H9 (cell line): ENCODE results near the gene NOS3. TPM values are rescaled to one million over a fixed set of nuclear protein-coding genes. Genes with fewer than 3 reads are reported as not detected.

Source experiments
- DNase-seq: peaks from one replicate; pipeline ENCODE4 v3.0.0-alpha.2; 2017
- H2AFZ ChIP-seq: one replicate; pipeline ENCODE4 v1.6.1; 2013; ENCODE audit warnings: mild to moderate bottlenecking, low read length, control low read depth, moderate library complexity
- H2AK5ac ChIP-seq: 2 replicates; pipeline ENCODE4 v1.6.1; 2013; ENCODE audit warnings: low read length, control low read depth, mixed read lengths; ENCODE audit not compliant: insufficient read length
- H2BK120ac ChIP-seq: one replicate; pipeline ENCODE4 v1.6.1; 2013; ENCODE audit warnings: low read depth, mild to moderate bottlenecking, low read length, control low read depth, inconsistent platforms; ENCODE audit not compliant: poor library complexity, severe bottlenecking
- H2BK12ac ChIP-seq: 2 replicates; pipeline ENCODE4 v1.6.1; 2013; ENCODE audit warnings: low read length, control low read depth, mixed read lengths, low read depth; ENCODE audit not compliant: insufficient read length
- H2BK15ac ChIP-seq: 2 replicates; pipeline ENCODE4 v1.6.1; 2013; ENCODE audit warnings: low read depth, low read length, control low read depth
- H2BK20ac ChIP-seq: one replicate; pipeline ENCODE4 v1.6.1; 2013; ENCODE audit warnings: low read depth, mild to moderate bottlenecking, low read length, control low read depth, inconsistent platforms; ENCODE audit not compliant: poor library complexity, severe bottlenecking
- H2BK5ac ChIP-seq: 2 replicates; pipeline ENCODE4 v1.6.1; 2013; ENCODE audit warnings: low read length, control low read depth, mixed read lengths; ENCODE audit not compliant: insufficient read length
- H3K14ac ChIP-seq: 2 replicates; pipeline ENCODE4 v1.6.1; 2013; ENCODE audit warnings: low read length, control low read depth; ENCODE audit not compliant: insufficient read depth
- H3K18ac ChIP-seq: 2 replicates; pipeline ENCODE4 v1.6.1; 2013; ENCODE audit warnings: low read depth, mild to moderate bottlenecking, mixed read lengths, low read length, control low read depth; ENCODE audit not compliant: insufficient read length
- H3K23ac ChIP-seq: 2 replicates; pipeline ENCODE4 v1.6.1; 2013; ENCODE audit warnings: low read length, control low read depth, mixed read lengths, low read depth; ENCODE audit not compliant: insufficient read length
- H3K23me2 ChIP-seq: 2 replicates; pipeline ENCODE4 v1.6.1; 2013; ENCODE audit warnings: low read depth, mild to moderate bottlenecking, mixed read lengths, low read length, control low read depth; ENCODE audit not compliant: insufficient read length, poor library complexity, severe bottlenecking
- H3K27ac ChIP-seq: 2 replicates; pipeline ENCODE4 v1.5.1; 2013; ENCODE audit warnings: low read length, control low read depth, mixed read lengths, low read depth; ENCODE audit not compliant: insufficient read length
- H3K27me3 ChIP-seq: 2 replicates; pipeline ENCODE4 v1.6.1; 2013; ENCODE audit warnings: low read length, control low read depth, inconsistent platforms; ENCODE audit not compliant: insufficient read depth
- H3K4ac ChIP-seq: 2 replicates; pipeline ENCODE4 v1.6.1; 2013; ENCODE audit warnings: low read depth, mild to moderate bottlenecking, control low read depth, inconsistent platforms, low read length, moderate library complexity
- H3K4me1 ChIP-seq: 2 replicates; pipeline ENCODE4 v1.6.1; 2013; ENCODE audit warnings: low read length, control low read depth, inconsistent platforms; ENCODE audit not compliant: insufficient read depth
- H3K4me2 ChIP-seq: 2 replicates; pipeline ENCODE4 v1.6.1; 2013; ENCODE audit warnings: low read length, control low read depth, mixed read lengths; ENCODE audit not compliant: insufficient read length, insufficient read depth
- H3K56ac ChIP-seq: 2 replicates; pipeline ENCODE4 v1.6.1; 2013; ENCODE audit warnings: low read depth, mild to moderate bottlenecking, mixed read lengths, low read length, control low read depth; ENCODE audit not compliant: insufficient read length
- H3K79me1 ChIP-seq: 2 replicates; pipeline ENCODE4 v1.6.1; 2013; ENCODE audit warnings: low read depth, mild to moderate bottlenecking, moderate library complexity, low read length, control low read depth, inconsistent platforms; ENCODE audit not compliant: insufficient read depth, poor library complexity, severe bottlenecking
- H3K79me2 ChIP-seq: 2 replicates; pipeline ENCODE4 v1.6.1; 2013; ENCODE audit warnings: low read length, control low read depth, inconsistent platforms; ENCODE audit not compliant: insufficient read depth
- H3K9ac ChIP-seq: 2 replicates; pipeline ENCODE4 v1.6.1; 2013; ENCODE audit warnings: low read length, control low read depth, mixed read lengths; ENCODE audit not compliant: insufficient read length; ENCODE audit errors: extremely low read depth
- H3K9me3 ChIP-seq: one replicate; pipeline ENCODE4 v1.6.1; 2013; ENCODE audit warnings: low read depth, low read length, inconsistent platforms; ENCODE audit not compliant: control insufficient read depth
- H3T11ph ChIP-seq: one replicate; pipeline ENCODE4 v1.6.1; 2013; ENCODE audit warnings: mild to moderate bottlenecking, low read length, control low read depth, inconsistent platforms
- H4K20me1 ChIP-seq: one replicate; pipeline ENCODE4 v1.6.1; 2013; ENCODE audit not compliant: control insufficient read depth, insufficient read length, insufficient read depth
- H4K5ac ChIP-seq: 2 replicates; pipeline ENCODE4 v1.6.1; 2013; ENCODE audit warnings: low read depth, mild to moderate bottlenecking, mixed read lengths, low read length, control low read depth; ENCODE audit not compliant: insufficient read length
- H4K8ac ChIP-seq: replicated peaks from 2 replicates; pipeline ENCODE4 v1.6.1; 2013; ENCODE audit warnings: low read length, control low read depth, mixed read lengths, low read depth; ENCODE audit not compliant: insufficient read length
- H4K91ac ChIP-seq: 2 replicates; pipeline ENCODE4 v1.6.1; 2013; ENCODE audit warnings: low read depth, mild to moderate bottlenecking, moderate library complexity, mixed read lengths, low read length, control low read depth; ENCODE audit not compliant: insufficient read length
- H3K27ac Mint-ChIP-seq, 3 experiments: 2 replicates in 2 of 3; 3 replicates in 1 of 3; pipeline ENCODE4 v1.8.0; 2020 to 2021; ENCODE audit warnings: mixed read lengths in 3 of 3, mild to moderate bottlenecking in 1 of 3, moderate library complexity in 1 of 3
- H3K27me3 Mint-ChIP-seq: 2 replicates; pipeline ENCODE4 v1.8.0; 2021; ENCODE audit warnings: low read depth, mild to moderate bottlenecking, moderate library complexity, mixed read lengths
- H3K36me3 Mint-ChIP-seq, 3 experiments: 2 replicates in 2 of 3; 3 replicates in 1 of 3; pipeline ENCODE4 v1.8.0; 2020 to 2021; ENCODE audit warnings: low read depth in 3 of 3, mixed read lengths in 3 of 3; ENCODE audit not compliant: insufficient read depth in 1 of 3
- H3K4me1 Mint-ChIP-seq, 2 experiments: 2 replicates each; pipeline ENCODE4 v1.8.0; 2020; ENCODE audit warnings: mixed read lengths in 2 of 2
- H3K4me3 Mint-ChIP-seq, 2 experiments: 2 replicates in 1 of 2; 3 replicates in 1 of 2; pipeline ENCODE4 v1.8.0; 2020 to 2021; ENCODE audit warnings: mild to moderate bottlenecking in 2 of 2, mixed read lengths in 2 of 2, moderate library complexity in 1 of 2
- H3K9me3 Mint-ChIP-seq, 2 experiments: 2 replicates in 1 of 2; 3 replicates in 1 of 2; pipeline ENCODE4 v1.8.0; 2020; ENCODE audit warnings: mild to moderate bottlenecking in 2 of 2, mixed read lengths in 2 of 2, moderate library complexity in 1 of 2
- WGBS: extraction: QIAGEN DNeasy Blood & Tissue Kit; methylation state at CpG from one replicate; pipeline ENCODE4 v1.1.7; 2013; ENCODE audit warnings: missing lambda C conversion rate, low lambda C conversion rate, mixed read lengths; ENCODE audit not compliant: insufficient read length; ENCODE audit errors: extremely low coverage; 5-methylcytosine and 5-hydroxymethylcytosine counted together
- total RNA-seq: library from RNA; stranded (reverse); gene quantifications from 2 replicates; pipeline ENCODE4 v1.2.1, GENCODE V29; 2021
- TF ChIP-seq, protein P1 (sequence below): fragments of 200-600 bp; sonication (generic); conservative IDR thresholded peaks from 3 replicates; pipeline ENCODE4 v1.8.0; 2021; ENCODE audit warnings: antibody characterized with exemption, mild to moderate bottlenecking

NOS3 gene
- total RNA-seq, 1 experiment from 2014 or later = 4.5 TPM

DNA sequence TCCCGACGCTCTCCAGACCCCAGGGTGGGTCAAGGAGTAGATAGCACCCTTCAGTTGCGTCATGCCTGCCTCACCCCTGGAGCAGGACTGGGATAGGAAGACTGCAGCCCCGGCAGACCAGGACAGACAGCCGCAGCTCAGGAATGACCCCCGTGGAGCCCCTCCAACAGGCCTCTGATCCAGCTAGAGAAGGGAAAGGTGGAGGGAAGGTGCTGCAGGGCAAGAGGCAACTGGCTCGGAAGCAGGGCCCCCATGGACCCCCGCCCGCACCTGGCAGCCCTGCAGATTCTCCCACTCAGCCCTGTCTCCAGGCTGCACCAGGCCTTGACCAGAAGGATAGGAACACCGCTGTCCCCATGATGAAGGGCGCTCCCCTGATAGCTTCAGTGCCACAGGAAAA is 20.4 kb upstream of the NOS3 start:
- peaks cover 38% of the 10 kb centered on the region for H3K27me3 Mint-ChIP-seq
- H3K9me3 Mint-ChIP-seq = no peaks in the 10 kb centered on the region
- H3K4me1 Mint-ChIP-seq = peaks cover 30 to 52% of the 10 kb centered on the region in 2 experiments
- no peak overlapping the region for H2BK20ac ChIP-seq
- no peak overlapping the region for H3K56ac ChIP-seq
- no peak overlapping the region for H3K27ac Mint-ChIP-seq
- H3K27me3 ChIP-seq = no peaks in the 10 kb centered on the region
- no CpG with 5 or more reads among the region's 11 CpGs for whole genome bisulfite sequencing
- H4K5ac ChIP-seq = no peak overlapping the region
- H4K8ac ChIP-seq = no peak overlapping the region
- no peaks in the 10 kb centered on the region for H4K20me1 ChIP-seq
- no peak overlapping the region for H3K23ac ChIP-seq
- no peak overlapping the region for H3T11ph ChIP-seq
- H3K18ac ChIP-seq = no peak overlapping the region
- H3K9me3 ChIP-seq = no peaks in the 10 kb centered on the region
- peaks cover 2% of the 10 kb centered on the region; the same call in 1 of the 2 replicates for H3K4me1 ChIP-seq
- no peak overlapping the region for H3K27ac ChIP-seq
- H2BK5ac ChIP-seq = no peak overlapping the region
- no peaks in the 10 kb centered on the region for H3K79me2 ChIP-seq
- H3K79me1 ChIP-seq = no peaks in the 10 kb centered on the region
- H2AFZ ChIP-seq = no peak overlapping the region
- no peak overlapping the region for H3K4me2 ChIP-seq
- no peak for DNase-seq
- H3K14ac ChIP-seq = no peak overlapping the region; the same call in 1 of the 2 replicates
- peaks cover 0 to 3% (median 0%) of the 10 kb centered on the region in 3 experiments; a peak in 3 of 7 replicates for H3K36me3 Mint-ChIP-seq
- no peak overlapping the region; a peak in 1 of 5 replicates for H3K4me3 Mint-ChIP-seq
- H3K23me2 ChIP-seq = peaks cover 3% of the 10 kb centered on the region
- no peak overlapping the region for H2BK15ac ChIP-seq
- TF ChIP-seq, protein P1, sequence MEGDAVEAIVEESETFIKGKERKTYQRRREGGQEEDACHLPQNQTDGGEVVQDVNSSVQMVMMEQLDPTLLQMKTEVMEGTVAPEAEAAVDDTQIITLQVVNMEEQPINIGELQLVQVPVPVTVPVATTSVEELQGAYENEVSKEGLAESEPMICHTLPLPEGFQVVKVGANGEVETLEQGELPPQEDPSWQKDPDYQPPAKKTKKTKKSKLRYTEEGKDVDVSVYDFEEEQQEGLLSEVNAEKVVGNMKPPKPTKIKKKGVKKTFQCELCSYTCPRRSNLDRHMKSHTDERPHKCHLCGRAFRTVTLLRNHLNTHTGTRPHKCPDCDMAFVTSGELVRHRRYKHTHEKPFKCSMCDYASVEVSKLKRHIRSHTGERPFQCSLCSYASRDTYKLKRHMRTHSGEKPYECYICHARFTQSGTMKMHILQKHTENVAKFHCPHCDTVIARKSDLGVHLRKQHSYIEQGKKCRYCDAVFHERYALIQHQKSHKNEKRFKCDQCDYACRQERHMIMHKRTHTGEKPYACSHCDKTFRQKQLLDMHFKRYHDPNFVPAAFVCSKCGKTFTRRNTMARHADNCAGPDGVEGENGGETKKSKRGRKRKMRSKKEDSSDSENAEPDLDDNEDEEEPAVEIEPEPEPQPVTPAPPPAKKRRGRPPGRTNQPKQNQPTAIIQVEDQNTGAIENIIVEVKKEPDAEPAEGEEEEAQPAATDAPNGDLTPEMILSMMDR = no peak
- H3K4ac ChIP-seq = no peak overlapping the region
- H4K91ac ChIP-seq = no peak overlapping the region
- H2BK120ac ChIP-seq = no peak overlapping the region
- no peak overlapping the region for H3K9ac ChIP-seq
- no peak overlapping the region for H2BK12ac ChIP-seq
- H2AK5ac ChIP-seq = no peak overlapping the region
